Keratinocyte (primary cell): ENCODE data around the gene TMEM248. TPM values are rescaled to one million over a fixed set of nuclear protein-coding genes. Genes with fewer than 3 reads are reported as not detected.

Experiments
- DNase-seq: peaks from one replicate; pipeline ENCODE4 v3.0.0-alpha.2; 2011; ENCODE audit warnings: low read depth, missing footprints, low spot score
- FAIRE-seq: peaks from 2 replicates; lab custom pipeline; 2011; peaks lifted over from hg19 to GRCh38; lab: Jason Lieb, UNC
- H2AFZ ChIP-seq: 2 replicates; pipeline ENCODE4 v1.6.0; 2012; ENCODE audit warnings: low read length, control low read depth, inconsistent platforms; ENCODE audit not compliant: control insufficient read depth
- H3K27ac ChIP-seq: 2 replicates; pipeline ENCODE4 v1.5.1; 2011; ENCODE audit warnings: low read length; ENCODE audit not compliant: control insufficient read depth, insufficient read depth
- H3K27me3 ChIP-seq: 3 replicates; pipeline ENCODE4 v1.6.0; 2011; ENCODE audit warnings: low read length; ENCODE audit not compliant: control insufficient read depth, insufficient read depth; ENCODE audit errors: extremely low read depth
- H3K36me3 ChIP-seq, 2 experiments: 2 replicates in 1 of 2; 3 replicates in 1 of 2; pipeline ENCODE4 v1.5.1; 2011; ENCODE audit warnings: low read length in 2 of 2, mild to moderate bottlenecking in 1 of 2; ENCODE audit not compliant: control insufficient read depth in 2 of 2, insufficient read depth in 2 of 2; ENCODE audit errors: extremely low read depth in 1 of 2
- H3K4me1 ChIP-seq: 3 replicates; pipeline ENCODE4 v1.5.1; 2011; ENCODE audit warnings: low read length; ENCODE audit not compliant: control insufficient read depth, insufficient read depth; ENCODE audit errors: extremely low read depth
- H3K4me2 ChIP-seq: 3 replicates; pipeline ENCODE4 v1.6.0; 2011; ENCODE audit warnings: low read depth, low read length; ENCODE audit not compliant: control insufficient read depth, insufficient read depth; ENCODE audit errors: extremely low read depth
- H3K4me3 ChIP-seq, 3 experiments: fragments of 200-600 bp in 1 of 3; sonication (generic) in 1 of 3; 2 replicates in 2 of 3; 3 replicates in 1 of 3; pipeline ENCODE4 v1.5.1; 2011 to 2016; ENCODE audit warnings: low read length in 3 of 3, mild to moderate bottlenecking in 3 of 3, control low read depth in 2 of 3, inconsistent platforms in 1 of 3, low read depth in 1 of 3, mixed read lengths in 1 of 3, mixed run types in 1 of 3, moderate library complexity in 1 of 3; ENCODE audit not compliant: control insufficient read depth in 2 of 3, insufficient read depth in 2 of 3; ENCODE audit errors: extremely low read depth in 1 of 3
- H3K79me2 ChIP-seq: 2 replicates; pipeline ENCODE4 v1.6.0; 2012; ENCODE audit warnings: low read length; ENCODE audit not compliant: control insufficient read depth, insufficient read depth
- H3K9ac ChIP-seq: 3 replicates; pipeline ENCODE4 v1.6.0; 2011; ENCODE audit warnings: low read length; ENCODE audit not compliant: control insufficient read depth, insufficient read depth; ENCODE audit errors: extremely low read depth
- H3K9me1 ChIP-seq: 3 replicates; pipeline ENCODE4 v1.6.0; 2011; ENCODE audit warnings: low read length; ENCODE audit not compliant: control insufficient read depth, insufficient read depth; ENCODE audit errors: extremely low read depth
- H3K9me3 ChIP-seq: 2 replicates; pipeline ENCODE4 v1.5.1; 2012; ENCODE audit warnings: low read depth, low read length; ENCODE audit not compliant: control insufficient read depth
- H4K20me1 ChIP-seq: 3 replicates; pipeline ENCODE4 v1.6.0; 2011; ENCODE audit warnings: low read length; ENCODE audit not compliant: control insufficient read depth, insufficient read depth; ENCODE audit errors: extremely low read depth
- CTCF ChIP-seq, 3 experiments: IDR thresholded peaks in 1 of 3; conservative IDR thresholded peaks in 1 of 3; optimal IDR thresholded peaks in 1 of 3; 2 replicates in 2 of 3; 3 replicates in 1 of 3; pipeline versions ENCODE3 to v1.5.1; 2011; ENCODE audit warnings: low read length in 3 of 3, mild to moderate bottlenecking in 3 of 3, moderate library complexity in 2 of 3, control low read depth in 1 of 3, inconsistent platforms in 1 of 3; ENCODE audit not compliant: insufficient read depth in 2 of 3; ENCODE audit errors: extremely low read depth in 1 of 3
- EZH2 ChIP-seq: IDR thresholded peaks from one replicate; pipeline ENCODE4 v1.6.1; 2012; ENCODE audit warnings: inconsistent platforms, mild to moderate bottlenecking, low read length, moderate library complexity
- dilution Hi-C: fragments of 300-500 bp; cut with MboI; formaldehyde crosslinking; loops from one replicate; pipeline ENCODE4 v1.7.0; 2020; ENCODE audit warnings: low sequenced_read_pairs; ENCODE audit not compliant: extremely low pct_ligation_motif_present
- polyA plus RNA-seq, 5 experiments: library from polyadenylated mRNA; depleted of rRNA in 3 of 5; stranded (reverse) in 3 of 5; stranded (forward) in 1 of 5; unstranded in 1 of 5; fragments of >200 nt; gene quantifications; 1 replicate in 1 of 5; 2 replicates in 3 of 5; 3 replicates in 1 of 5; pipeline versions ENCODE4 v1.2.1 to v1.2.3, GENCODE V29; 2011 to 2012; ENCODE audit warnings: missing spikeins in 2 of 5, low read depth in 1 of 5, low replicate concordance in 1 of 5

The TMEM248 gene
- polyA plus RNA-seq, 1 donor (not counting 4 experiments of a cell fraction or from before 2014, with no cell fraction given), result 70.2 TPM

GRCh38 chr7:66903360-66904062 lies 17.5 kb upstream of the TMEM248 start:
- DNase-seq (no peak), FAIRE-seq (no peak)
- H3K9me3 ChIP-seq, result no peaks in the 10 kb centered on the region
- no peak overlapping the region for H3K27ac ChIP-seq
- no peaks in the 10 kb centered on the region for H3K9me1 ChIP-seq
- dilution Hi-C loops, result no loop called here
- H2AFZ ChIP-seq, result no peak overlapping the region
- H3K4me1 ChIP-seq, result no peaks in the 10 kb centered on the region
- H3K27me3 ChIP-seq, result no peaks in the 10 kb centered on the region
- no peaks in the 10 kb centered on the region for H4K20me1 ChIP-seq
- H3K36me3 ChIP-seq, result peaks cover 0 to 4% of the 10 kb centered on the region in 2 experiments
- TF ChIP-seq CTCF (optimal IDR thresholded peaks at IDR 0.05 in 1 of 3, IDR thresholded peaks at IDR 0.05 in 1 of 3, conservative IDR thresholded peaks at IDR 0.05 in 1 of 3; ENCODE audit: extremely low read depth in 1 of 3, insufficient read depth in 2 of 3, low read length in 3 of 3) (no peak), EZH2 (no peak)
- H3K79me2 ChIP-seq, result no peaks in the 10 kb centered on the region
- H3K4me2 ChIP-seq, result no peak overlapping the region
- no peak overlapping the region for H3K4me3 ChIP-seq
- H3K9ac ChIP-seq, result no peak overlapping the region

- Histone ChIP-seq H4K20me1 (no peaks in the 10 kb centered on the region), H3K4me2 (no peak overlapping the region), H3K9me1 (no peaks in the 10 kb centered on the region), H3K27ac (no peak overlapping the region), H3K9me3 (no peaks in the 10 kb centered on the region), H3K9ac (no peak overlapping the region), H3K36me3 (peaks cover 0 to 4% of the 10 kb centered on the region in 2 experiments), H3K4me3 (no peak overlapping the region), H3K27me3 (no peaks in the 10 kb centered on the region), H3K79me2 (no peaks in the 10 kb centered on the region), H3K4me1 (no peaks in the 10 kb centered on the region), H2AFZ (no peak overlapping the region)
- no peak for FAIRE-seq
- no peak for TF ChIP-seq CTCF (optimal IDR thresholded peaks at IDR 0.05 in 1 of 3, IDR thresholded peaks at IDR 0.05 in 1 of 3, conservative IDR thresholded peaks at IDR 0.05 in 1 of 3; ENCODE audit: extremely low read depth in 1 of 3, insufficient read depth in 2 of 3, low read length in 3 of 3)
- TF ChIP-seq EZH2, result no peak
- DNase-seq, result no peak
- dilution Hi-C loops, result no loop called here
Observed at GRCh38 chr7:66904063-66904593, 16.9 kb upstream of the TMEM248 start.
